ENCODE measurements around the gene GALNT17. TPM values are rescaled to one million over a fixed set of nuclear protein-coding genes. Genes with fewer than 3 reads are reported as not detected.

The GALNT17 gene
- total and polyA plus RNA-seq, 11 donors, result 16.9 to 116 (median 73.1) TPM

GRCh38 chr7:71495828-71496227 is 363.9 kb downstream of the GALNT17 start:
- DNase-seq (no peak), ATAC-seq (no peak)
- 82 to 95% (median 93%) methylated on average over 4 of the region's 4 CpGs for WGBS, 4 donors
- Histone ChIP-seq H3K27ac (no peak overlapping the region), H3K27me3 (no peaks in the 10 kb centered on the region), H3K4me3 (no peak overlapping the region), H3K4me1 (peaks cover 0 to 35% (median 12%) of the 10 kb centered on the region in 12 donors), H3K36me3 (no peaks in the 10 kb centered on the region), H3K9me3 (no peaks in the 10 kb centered on the region)
- TF ChIP-seq CTCF (IDR thresholded peaks at IDR 0.05), result no peak
- no peak for TF ChIP-seq POLR2A (IDR thresholded peaks at IDR 0.05)
- intact Hi-C loops (cut with DNase I), result no loop called here

- Histone ChIP-seq H3K9me3 (no peaks in the 10 kb centered on the region), H3K36me3 (no peaks in the 10 kb centered on the region), H3K27ac (peak overlapping the region in 5 of 12 donors; percentile 28 to 71 (median 55)), H3K4me3 (no peak overlapping the region), H3K4me1 (peaks cover 0 to 28% (median 12%) of the 10 kb centered on the region in 12 donors), H3K27me3 (no peaks in the 10 kb centered on the region)
- ATAC-seq (peak; percentile 84 to 96 (median 92)), DNase-seq (peak in 4 of 5 donors; percentile 36 to 66 (median 44))
- TF ChIP-seq CTCF (IDR thresholded peaks at IDR 0.05), result no peak
- no peak for TF ChIP-seq POLR2A (IDR thresholded peaks at IDR 0.05)
- intact Hi-C loops (cut with DNase I), result no loop called here
- 37 to 54% (median 43%) methylated on average over 8 of the region's 8 CpGs for WGBS, 4 donors
Measured at GRCh38 chr7:71497256-71497946, 365.5 kb downstream of the GALNT17 start.

GRCh38 chr7:71498381-71498780 is 366.4 kb downstream of the GALNT17 start:
- Histone ChIP-seq H3K4me3 (no peak overlapping the region), H3K36me3 (no peaks in the 10 kb centered on the region), H3K27ac (peak overlapping the region in 3 of 12 donors; percentile 13 to 55 (median 28)), H3K27me3 (no peaks in the 10 kb centered on the region), H3K4me1 (peaks cover 0 to 28% (median 12%) of the 10 kb centered on the region in 12 donors), H3K9me3 (no peaks in the 10 kb centered on the region)
- intact Hi-C loops (cut with DNase I), result no loop called here
- ATAC-seq (peak in 1 of 4 donors; percentile 17), DNase-seq (no peak)
- 75 to 81% (median 78%) methylated on average over 3 of the region's 3 CpGs for WGBS, 4 donors
- no peak for TF ChIP-seq POLR2A (IDR thresholded peaks at IDR 0.05)
- no peak for TF ChIP-seq CTCF (IDR thresholded peaks at IDR 0.05)

- H3K27me3 ChIP-seq, result no peaks in the 10 kb centered on the region
- DNase-seq, result no peak
- H3K27ac ChIP-seq, result no peak overlapping the region
- H3K4me3 ChIP-seq, result no peak overlapping the region
- 66 to 77% (median 72%) methylated on average over 7 of the region's 7 CpGs for WGBS, 4 donors
- intact Hi-C loops (cut with DNase I), result no loop called here
- no peak for ATAC-seq
- no peaks in the 10 kb centered on the region for H3K4me1 ChIP-seq
- no peaks in the 10 kb centered on the region for H3K9me3 ChIP-seq
- H3K36me3 ChIP-seq, result no peaks in the 10 kb centered on the region
- no peak for TF ChIP-seq CTCF (IDR thresholded peaks at IDR 0.05)
- TF ChIP-seq POLR2A (IDR thresholded peaks at IDR 0.05), result no peak
Measured at GRCh38 chr7:71504697-71505441, 372.9 kb downstream of the GALNT17 start.

Measured in heart left ventricle (tissue), 16 donors.